Measurements from ENCODE around the gene GRAMD4. TPM values are rescaled to one million over a fixed set of nuclear protein-coding genes. Genes with fewer than 3 reads are reported as not detected.
A peak's percentile ranks its signal among the peaks of the same experiment; 100 is the strongest.
"Not testable (repeated sequence)": the region's sequence is repeated elsewhere in the genome, so short reads cannot be mapped to it uniquely, and the experiment has no call there.

The GRAMD4 gene
- total and polyA plus RNA-seq, 12 donors: 29.3 to 143 (median 63.9) TPM

GRCh38 chr22:46633334-46633890 is 13.2 kb downstream of the GRAMD4 start:
- no peak for ATAC-seq
- H3K4me3 ChIP-seq: no peak overlapping the region
- H3K27ac ChIP-seq: peak overlapping the region in 1 of 10 donors; percentile 22
- intact Hi-C loops (cut with DNase I): no loop called here
- H3K4me1 ChIP-seq: peaks cover 0 to 34% (median 23%) of the 10 kb centered on the region in 9 donors
- no peak for TF ChIP-seq CTCF (IDR thresholded peaks at IDR 0.05)
- H3K9me3 ChIP-seq: no peaks in the 10 kb centered on the region
- WGBS, 2 donors: 84% methylated on average over 10 of the region's 10 CpGs
- peak in 1 of 2 donors; percentile 7 for DNase-seq
- peaks cover 0 to 27% (median 0%) of the 10 kb centered on the region in 9 donors for H3K36me3 ChIP-seq
- no peaks in the 10 kb centered on the region for H3K27me3 ChIP-seq

DNA sequence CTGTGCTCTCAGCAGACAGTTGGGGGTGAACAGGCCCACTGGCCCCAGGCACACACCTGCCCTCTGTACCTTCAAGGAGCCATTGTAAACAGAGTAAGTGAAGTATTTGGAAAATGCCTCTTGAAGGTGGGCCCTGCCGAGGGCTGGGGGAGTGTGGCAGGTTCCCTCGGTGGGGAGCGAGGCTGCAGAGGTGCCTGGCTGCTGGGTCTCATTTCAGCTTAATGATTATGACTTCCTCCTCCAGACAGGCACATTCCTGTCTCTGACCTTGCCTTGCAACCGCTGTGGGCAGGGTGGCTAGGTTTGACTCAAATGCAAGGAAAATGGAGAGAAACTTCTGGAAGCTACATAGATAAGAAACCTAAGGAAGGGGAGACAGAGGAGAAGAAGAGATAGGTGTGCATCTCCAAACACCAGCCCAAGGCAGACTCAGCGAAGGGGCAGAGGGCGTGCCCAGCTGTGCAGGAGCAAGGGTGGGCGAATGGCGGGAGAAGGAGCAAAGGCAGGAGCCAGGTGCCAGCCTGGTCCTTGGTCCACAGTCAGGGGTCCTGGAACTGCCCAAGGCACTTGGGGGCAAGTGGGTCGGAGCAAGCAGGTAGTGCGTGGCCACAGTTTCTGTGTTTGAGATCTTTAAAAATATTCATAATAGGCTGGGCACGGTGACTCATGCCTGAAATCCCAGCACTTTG is 14.0 kb downstream of the GRAMD4 start:
- Histone ChIP-seq H3K4me3 (no peak overlapping the region), H3K9me3 (no peaks in the 10 kb centered on the region), H3K36me3 (peaks cover 0 to 28% (median 0%) of the 10 kb centered on the region in 9 donors), H3K4me1 (peaks cover 0 to 40% (median 24%) of the 10 kb centered on the region in 9 donors), H3K27me3 (no peaks in the 10 kb centered on the region), H3K27ac (peak overlapping the region in 3 of 10 donors; percentile 64 to 71 (median 70))
- peak in 1 of 2 donors; percentile 14 for DNase-seq
- ATAC-seq: no peak
- intact Hi-C loops (cut with DNase I): no loop called here
- TF ChIP-seq CTCF (IDR thresholded peaks at IDR 0.05): no peak
- 82 to 85% methylated on average over 11 of the region's 11 CpGs for WGBS, 2 donors

DNA sequence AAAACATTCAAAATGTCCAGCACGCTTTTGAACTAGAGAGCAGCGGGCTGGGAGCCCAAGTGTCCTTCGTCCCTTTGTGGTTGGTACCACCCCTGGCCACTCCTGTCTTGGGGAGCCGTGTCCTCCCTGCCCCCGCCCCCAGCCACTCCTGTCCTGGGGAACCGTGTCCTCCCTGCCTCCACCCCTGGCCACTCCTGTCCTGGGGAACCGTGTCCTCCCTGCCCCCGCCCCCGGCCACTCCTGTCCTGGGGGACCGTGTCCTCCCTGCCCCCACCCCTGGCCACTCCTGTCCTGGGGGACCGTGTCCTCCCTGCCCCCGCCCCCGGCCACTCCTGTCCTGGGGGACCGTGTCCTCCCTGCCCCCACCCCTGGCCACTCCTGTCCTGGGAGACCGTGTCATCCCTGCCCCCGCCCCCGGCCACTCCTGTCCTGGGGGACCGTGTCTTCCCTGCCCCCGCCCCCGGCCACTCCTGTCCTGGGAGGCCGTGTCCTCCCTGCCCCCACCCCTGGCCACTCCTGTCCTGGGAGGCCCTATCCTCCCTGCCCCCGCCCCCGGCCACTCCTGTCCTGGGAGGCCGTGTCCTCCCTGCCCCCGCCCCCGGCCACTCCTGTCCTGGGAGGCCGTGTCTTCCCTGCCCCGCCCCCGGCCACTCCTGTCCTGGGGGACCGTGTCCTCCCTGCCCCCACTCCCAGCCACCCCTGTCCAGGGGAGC is 14.9 kb downstream of the GRAMD4 start:
- H3K4me3 ChIP-seq: peak overlapping the region in 2 of 10 donors; percentile 11 to 12
- H3K9me3 ChIP-seq; intact Hi-C loops (cut with DNase I); H3K27me3 ChIP-seq: not testable (repeated sequence)
- peaks cover 3 to 50% (median 33%) of the 10 kb centered on the region in 9 donors for H3K4me1 ChIP-seq
- 29 to 45% methylated on average over 19 to 28 of the region's 30 CpGs for WGBS, 2 donors
- H3K27ac ChIP-seq: peak overlapping the region in 4 of 10 donors; percentile 53 to 74 (median 68)
- peaks cover 0 to 24% (median 0%) of the 10 kb centered on the region in 9 donors for H3K36me3 ChIP-seq
- peak; percentile 68 to 80 for DNase-seq
- ATAC-seq: peak in 3 of 8 donors; percentile 3 to 32 (median 16)

DNA sequence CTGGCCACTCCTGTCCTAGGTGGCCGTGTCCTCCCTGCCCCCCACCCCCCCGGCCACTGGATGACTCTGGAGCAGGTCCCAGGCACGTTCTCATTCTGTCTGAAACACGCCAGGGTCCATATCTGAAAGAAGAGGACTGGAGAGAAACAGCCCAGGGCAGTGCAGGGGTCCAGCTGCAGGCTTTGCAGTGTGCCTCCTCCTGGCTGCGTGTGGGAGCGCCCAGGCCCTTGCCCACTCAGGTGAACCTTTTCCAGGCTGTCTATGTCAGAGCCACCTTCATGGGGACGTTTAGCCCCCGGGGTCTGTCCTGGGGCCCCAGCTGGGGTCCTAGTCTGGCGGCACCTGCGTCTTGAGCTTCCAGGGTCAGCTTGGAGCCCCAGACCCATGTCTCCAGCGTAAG is 15.6 kb downstream of the GRAMD4 start:
- ATAC-seq: peak in 7 of 8 donors; percentile 2 to 46 (median 23)
- H3K27me3 ChIP-seq: no peaks in the 10 kb centered on the region
- WGBS, 2 donors: 58 to 62% methylated on average over 11 of the region's 11 CpGs
- no peak overlapping the region for H3K4me3 ChIP-seq
- peak overlapping the region in 7 of 10 donors; percentile 14 to 74 (median 53) for H3K27ac ChIP-seq
- peaks cover 0 to 19% (median 0%) of the 10 kb centered on the region in 9 donors for H3K36me3 ChIP-seq
- peak in 1 of 2 donors; percentile 25 for DNase-seq
- intact Hi-C loops (cut with DNase I): no loop called here
- TF ChIP-seq CTCF (IDR thresholded peaks at IDR 0.05): peak in 3 of 9 donors; percentile 12 to 20 (median 18)
- H3K4me1 ChIP-seq: peaks cover 7 to 54% (median 39%) of the 10 kb centered on the region in 9 donors
- H3K9me3 ChIP-seq: no peaks in the 10 kb centered on the region
